GM20000 (cell line): ENCODE results near the gene GABARAPL1.

ENCODE experiments used
- DNase-seq: peaks from one replicate; pipeline ENCODE4 v3.0.0; 2012; ENCODE audit warnings: low spot score
- CTCF ChIP-seq: IDR thresholded peaks from 2 replicates; pipeline ENCODE4 v1.5.1; 2012; ENCODE audit warnings: mild to moderate bottlenecking, control low read depth; ENCODE audit errors: extremely low read depth, missing control alignments

Gene GABARAPL1

GRCh38 chr12:10212739-10213131 is at the start of gene GABARAPL1:
GABARAPL1 (plus strand) TSS chr12:10212877; CDS start chr12:10213130, 253 bp downstream.
- peak; percentile 82 for DNase-seq

DNA sequence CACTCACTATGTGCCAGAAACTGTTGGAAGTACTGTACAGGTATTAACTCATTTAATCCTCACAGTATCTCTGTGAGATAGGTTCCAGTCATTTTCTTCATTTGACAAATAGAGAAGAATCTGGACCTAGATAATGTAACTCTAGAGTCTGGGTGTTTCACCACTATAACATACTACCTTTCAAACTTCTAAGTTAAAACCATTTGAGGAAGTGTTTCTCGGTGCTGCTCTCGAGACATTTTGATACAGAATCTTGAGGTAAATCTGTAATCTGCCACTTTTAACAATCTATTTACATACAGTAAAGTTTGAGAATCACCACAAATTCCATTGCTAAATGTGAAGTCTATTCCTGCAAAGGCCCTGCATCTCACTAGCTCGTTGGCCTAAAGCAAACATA is 49.6 kb upstream of the GABARAPL1 start:
- no peak for DNase-seq
- TF ChIP-seq CTCF, result no peak

More at GRCh38 chr12:10212739-10213131, at the start of gene GABARAPL1:
- TF ChIP-seq CTCF, result no peak

GRCh38 chr12:10165421-10165820 is 47.3 kb upstream of the GABARAPL1 start:
- DNase-seq, result no peak
- no peak for TF ChIP-seq CTCF

DNA sequence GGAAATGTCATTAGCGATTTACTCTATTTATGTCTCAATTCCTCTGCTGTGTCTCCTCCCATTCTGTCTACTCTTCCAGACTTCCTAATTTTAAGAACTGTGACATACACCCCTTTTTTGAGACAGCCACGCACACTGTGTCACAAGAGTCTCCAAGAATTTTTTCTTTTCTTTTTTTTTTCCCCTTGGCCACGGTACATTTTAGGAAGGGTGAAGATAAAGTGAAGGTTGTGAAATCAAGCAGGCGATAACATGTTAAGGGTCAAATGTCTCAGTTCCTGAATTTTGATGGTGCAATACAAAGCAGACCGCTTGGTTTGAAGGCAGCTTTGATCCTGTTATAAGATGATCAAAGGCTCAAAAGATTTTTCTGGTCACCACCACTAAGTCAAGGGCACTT is 45.1 kb upstream of the GABARAPL1 start:
- TF ChIP-seq CTCF, result no peak
- no peak for DNase-seq

DNA sequence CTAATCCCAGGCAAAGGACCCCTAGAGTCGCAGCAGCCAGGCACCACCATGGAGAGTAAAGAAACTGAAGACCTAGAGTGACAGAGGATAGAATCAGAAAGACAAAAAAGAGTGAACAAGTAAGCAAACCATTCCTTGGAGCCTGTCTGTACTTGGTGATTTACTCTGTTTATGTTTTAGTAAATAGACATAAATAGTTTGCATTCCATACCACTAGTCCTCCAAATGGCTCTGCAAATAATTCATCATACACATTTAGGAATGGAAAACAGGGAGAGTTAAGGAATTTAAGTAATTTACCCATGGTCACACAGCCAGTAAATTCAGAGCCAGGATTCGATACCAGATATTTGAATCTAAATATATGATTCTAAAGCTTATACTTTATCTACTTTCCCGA is 43.6 kb upstream of the GABARAPL1 start:
- no peak for TF ChIP-seq CTCF
- DNase-seq, result no peak

DNA sequence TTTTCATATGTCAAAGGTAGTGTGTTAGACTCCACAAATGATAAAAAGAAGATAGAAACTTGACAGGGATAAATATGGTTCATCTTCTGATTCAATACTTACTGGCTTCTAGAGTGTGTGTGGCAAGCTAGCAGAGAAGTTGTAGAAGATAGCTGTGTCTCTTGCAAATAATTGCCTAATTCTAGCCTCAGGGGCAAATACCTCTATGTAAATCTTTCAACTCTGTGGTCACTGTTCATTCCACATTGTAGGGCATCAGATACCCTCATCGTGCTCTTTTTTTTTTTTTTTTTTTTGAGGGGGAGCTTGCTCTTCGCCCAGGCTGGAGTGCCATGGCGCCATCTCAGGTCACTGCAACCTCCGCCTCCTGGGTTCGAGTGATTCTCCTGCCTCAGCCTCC is 42.5 kb upstream of the GABARAPL1 start:
- DNase-seq, result no peak
- no peak for TF ChIP-seq CTCF

- DNase-seq, result no peak
- no peak for TF ChIP-seq CTCF
Observed at GRCh38 chr12:10171973-10172728, 40.5 kb upstream of the GABARAPL1 start, which contains the start of gene OLR1. OLR1 (minus strand) TSS chr12:10172132; CDS start chr12:10172077, 55 bp downstream.
